ENCODE measurements around the gene TRIM38.
A peak's percentile ranks its signal among the peaks of the same experiment; 100 is the strongest.

Gene TRIM38

GRCh38 chr6:26028746-26029569 lies 66.4 kb downstream of the TRIM38 start:
- no peak for DNase-seq

GRCh38 chr6:26029570-26029856 lies 66.9 kb downstream of the TRIM38 start:
- no peak for DNase-seq

- no peak for DNase-seq
Observed at GRCh38 chr6:26029857-26030653, 67.5 kb downstream of the TRIM38 start.

DNA sequence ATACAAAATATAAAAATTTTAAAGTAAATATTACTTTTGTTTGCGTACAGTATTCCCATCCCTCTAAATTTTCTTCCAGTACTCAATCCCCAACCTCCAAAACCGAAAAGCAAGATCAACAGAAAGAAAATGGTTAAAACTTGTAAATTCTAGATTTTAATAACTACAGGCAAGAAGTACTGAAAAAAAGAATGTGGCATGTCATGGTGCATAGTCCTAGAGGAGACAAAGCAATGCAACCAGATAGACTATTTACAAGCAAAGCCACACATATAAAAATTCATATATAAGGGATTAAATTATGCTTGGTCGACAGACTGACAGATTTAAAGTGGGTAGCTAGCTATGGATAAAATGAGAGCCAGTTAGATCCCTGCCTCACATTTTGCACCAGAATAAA lies 68.1 kb downstream of the TRIM38 start:
- DNase-seq: no peak

DNA sequence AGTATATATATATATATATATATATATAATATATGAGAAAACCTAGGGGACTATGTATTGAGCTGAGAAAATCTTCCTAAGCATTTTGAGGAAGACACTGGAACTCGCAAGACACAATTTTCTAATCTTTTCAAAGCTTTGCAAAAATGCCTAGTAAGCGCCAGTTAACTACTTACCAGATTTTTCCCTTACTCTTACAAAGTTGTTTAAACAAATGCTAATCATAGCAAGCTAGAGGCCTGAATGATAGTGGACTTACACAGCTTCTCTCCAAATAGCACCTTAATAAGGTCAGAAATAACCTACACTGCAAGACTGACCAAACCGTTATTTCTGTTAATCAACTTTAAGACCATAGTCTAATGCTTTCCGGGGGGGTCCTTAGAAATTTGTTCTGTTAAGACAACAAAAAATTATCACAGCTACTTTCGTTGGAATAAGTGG lies 68.6 kb downstream of the TRIM38 start:
- DNase-seq: no peak

DNA sequence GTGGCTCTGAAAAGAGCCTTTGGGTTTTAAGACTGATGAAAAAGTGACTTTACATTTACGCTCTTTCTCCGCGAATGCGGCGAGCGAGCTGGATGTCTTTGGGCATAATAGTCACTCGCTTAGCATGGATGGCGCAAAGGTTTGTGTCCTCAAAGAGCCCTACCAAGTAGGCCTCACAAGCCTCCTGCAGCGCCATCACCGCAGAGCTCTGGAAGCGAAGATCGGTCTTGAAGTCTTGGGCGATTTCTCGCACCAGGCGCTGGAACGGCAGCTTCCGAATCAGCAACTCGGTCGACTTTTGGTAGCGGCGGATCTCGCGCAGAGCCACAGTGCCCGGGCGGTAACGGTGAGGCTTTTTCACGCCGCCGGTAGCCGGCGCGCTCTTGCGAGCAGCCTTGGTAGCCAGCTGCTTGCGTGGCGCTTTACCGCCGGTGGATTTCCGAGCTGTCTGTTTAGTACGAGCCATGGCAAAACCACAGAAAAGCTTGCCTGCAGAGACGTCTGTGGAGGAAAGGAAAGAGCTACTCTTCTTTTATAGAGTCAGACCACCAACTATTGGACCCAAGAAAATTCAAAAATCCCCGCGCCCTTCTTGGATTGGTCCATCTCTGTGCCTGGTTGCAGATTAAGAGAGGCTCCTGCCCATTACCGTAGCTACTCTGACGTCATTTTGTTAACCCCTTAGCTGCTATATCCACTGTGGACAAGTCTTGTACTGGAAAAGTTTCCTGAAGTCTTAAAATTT lies 69.2 kb downstream of the TRIM38 start:
- DNase-seq: peak; percentile 52 to 65 (median 60)

GRCh38 chr6:26032340-26033084 lies 69.9 kb downstream of the TRIM38 start:
- DNase-seq: no peak

- DNase-seq: peak; percentile 18 to 38 (median 22)
Observed at GRCh38 chr6:26033085-26033940, 70.7 kb downstream of the TRIM38 start.

- DNase-seq: no peak
Observed at GRCh38 chr6:26033941-26034354, 71.3 kb downstream of the TRIM38 start.

DNA sequence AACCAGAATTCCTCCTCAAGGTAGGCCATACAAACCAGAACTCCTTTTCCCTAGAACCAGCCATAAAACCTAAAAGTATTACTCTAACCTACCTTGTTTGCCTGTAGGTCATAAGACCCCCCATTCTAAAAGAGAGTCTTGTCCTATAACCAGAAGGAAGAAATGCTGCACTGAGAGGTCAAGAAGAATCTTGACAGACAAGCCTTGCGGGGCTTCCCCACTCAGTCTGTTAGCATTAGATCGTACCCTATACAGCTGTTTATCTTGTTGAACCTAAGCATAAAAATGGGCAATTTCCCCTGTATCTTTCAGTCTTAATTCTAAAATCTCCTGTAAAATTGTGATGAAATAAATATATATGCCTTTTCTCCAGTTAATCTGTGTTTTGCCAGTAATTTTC lies 72.3 kb downstream of the TRIM38 start:
- DNase-seq: no peak

All from activated CD4-positive, CD25-positive, alpha-beta regulatory T cell (primary cell).